Heart right ventricle (tissue), 16 donors: ENCODE measurements around the gene RIN1. TPM values are rescaled to one million over a fixed set of nuclear protein-coding genes. Genes with fewer than 3 reads are reported as not detected.
"Not testable (repeated sequence)": the region's sequence is repeated elsewhere in the genome, so short reads cannot be mapped to it uniquely, and the experiment has no call there.

Source experiments
- ATAC-seq, 8 donors: fragments of 200-7000 bp; cut with Tn5 transposase; one replicate each; pipeline ENCODE4 v1.9.1; 2020; ENCODE audit warnings: mild to moderate bottlenecking in 8 of 8, moderate library complexity in 8 of 8, moderate number of reproducible peaks in 1 of 8
- DNase-seq, 2 donors: peaks; one replicate each; pipeline ENCODE4 v3.0.0-alpha.2; 2020
- H3K27ac ChIP-seq, 10 donors: fragments of 200-600 bp; sonication (generic) in 2 of 10; one replicate each; pipeline versions ENCODE4 v1.5.0 to v1.8.0; 2020 to 2022; ENCODE audit warnings: mild to moderate bottlenecking in 3 of 10
- H3K27me3 ChIP-seq, 7 donors: fragments of 200-600 bp; one replicate each; pipeline ENCODE4 v1.8.0; 2021 to 2022; ENCODE audit warnings: mild to moderate bottlenecking in 2 of 7
- H3K36me3 ChIP-seq, 9 donors: fragments of 200-600 bp; sonication (generic) in 1 of 9; one replicate each; pipeline versions ENCODE4 v1.5.0 to v1.8.0; 2020 to 2022; ENCODE audit warnings: mild to moderate bottlenecking in 2 of 9
- H3K4me1 ChIP-seq, 9 donors: fragments of 200-600 bp; sonication (generic) in 1 of 9; one replicate each; pipeline versions ENCODE4 v1.5.0 to v1.8.0; 2020 to 2022; ENCODE audit warnings: mild to moderate bottlenecking in 4 of 9
- H3K4me3 ChIP-seq, 10 donors: fragments of 200-600 bp; sonication (generic) in 2 of 10; one replicate each; pipeline versions ENCODE4 v1.5.0 to v1.8.0; 2020 to 2022; ENCODE audit warnings: mild to moderate bottlenecking in 7 of 10, moderate library complexity in 2 of 10
- H3K9me3 ChIP-seq, 11 donors: fragments of 200-600 bp in 10 of 11; sonication (generic) in 2 of 11; one replicate each; pipeline versions ENCODE4 v1.5.0 to v1.8.0; 2013 to 2022; ENCODE audit warnings: mild to moderate bottlenecking in 2 of 11, control low read depth in 1 of 11, moderate library complexity in 1 of 11
- WGBS, 2 donors: extraction: QIAGEN DNeasy Blood & Tissue Kit; methylation state at CpG; one replicate each; pipeline ENCODE4 v1.1.7; 2013; ENCODE audit warnings: inconsistent platforms in 1 of 2; 5-methylcytosine and 5-hydroxymethylcytosine counted together
- intact Hi-C, 10 donors: fragments of 100-400 bp; cut with DNase I; formaldehyde crosslinking; loops; one replicate each; pipeline versions ENCODE4 v1.11.1 to v1.14.2; 2022
- long read RNA-seq, 3 donors: library from polyadenylated mRNA; unstranded; transcript quantifications; one replicate each; pipeline ENCODE4 v2.0.0, GENCODE V29; 2020 to 2021
- polyA plus RNA-seq, 2 donors: library from polyadenylated mRNA; stranded (reverse); fragments of 200-250 nt; gene quantifications; one replicate each; pipeline ENCODE4 v1.2.3, GENCODE V29; 2013
- total RNA-seq, 10 donors: library from RNA; stranded (reverse); fragmentation: NEBNext Ultra II Directional in 3 of 10; extraction: Animal tissue kit (Norgen Biotek cat#: 25700) in 3 of 10; gene quantifications; one replicate each; pipeline versions ENCODE4 v1.2.1 to v1.2.4, GENCODE V29; 2021 to 2023
- TF ChIP-seq, protein P1 (sequence below), 9 donors: fragments of 200-600 bp; sonication (generic) in 2 of 9; IDR thresholded peaks; one replicate each; pipeline versions ENCODE4 v1.5.0 to v1.8.0; 2021 to 2022; ENCODE audit warnings: antibody characterized with exemption in 9 of 9, mild to moderate bottlenecking in 5 of 9, moderate library complexity in 1 of 9
- donor health status: Arrhythmogenic right ventricular cardiomyopathy.
- donor health status: ischemic (EF 13 %, LVEDD 7.1; RV severe dilation, severe dysfunction).
- donor health status: healthy with polysubstance abuse.
- donor health status: DM: no; HTN: yes; CAD: no.
- donor health status: DM: no; HTN: no; CAD: no.
- donor health status: ischemic (EF 25% LVEDD 6.9; RV normal size, moderate dysfunction).
- donor health status: ischemic (EF 25% LVEDD 5.7; RV mildly dilated, moderate dysfunction).
- donor health status: healthy.
- donor health status: DM: yes; HTN: yes; CAD: no.
- donor health status: Ischemic cardiomyopathy.
- donor health status: ischemic (EF 35%, LVEDD 5.7; RV mildly dilated, moderate dysfunction).
- donor health status: nonischemic (EF 11% LVEDD 7.7; RV severe dilation, severe dysfunction).
- donor health status: DM: yes; HTN: yes; CAD: no.
- donor health status: PGD.
- donor health status: ischemic (EF 29% LVEDD 5.4; RV normal size, mild dysfunction).
- donor health status: nonischemic (EF 23%, LVEDD 6.1; RV moderate dilation, normal function).

RIN1 gene, protein sequence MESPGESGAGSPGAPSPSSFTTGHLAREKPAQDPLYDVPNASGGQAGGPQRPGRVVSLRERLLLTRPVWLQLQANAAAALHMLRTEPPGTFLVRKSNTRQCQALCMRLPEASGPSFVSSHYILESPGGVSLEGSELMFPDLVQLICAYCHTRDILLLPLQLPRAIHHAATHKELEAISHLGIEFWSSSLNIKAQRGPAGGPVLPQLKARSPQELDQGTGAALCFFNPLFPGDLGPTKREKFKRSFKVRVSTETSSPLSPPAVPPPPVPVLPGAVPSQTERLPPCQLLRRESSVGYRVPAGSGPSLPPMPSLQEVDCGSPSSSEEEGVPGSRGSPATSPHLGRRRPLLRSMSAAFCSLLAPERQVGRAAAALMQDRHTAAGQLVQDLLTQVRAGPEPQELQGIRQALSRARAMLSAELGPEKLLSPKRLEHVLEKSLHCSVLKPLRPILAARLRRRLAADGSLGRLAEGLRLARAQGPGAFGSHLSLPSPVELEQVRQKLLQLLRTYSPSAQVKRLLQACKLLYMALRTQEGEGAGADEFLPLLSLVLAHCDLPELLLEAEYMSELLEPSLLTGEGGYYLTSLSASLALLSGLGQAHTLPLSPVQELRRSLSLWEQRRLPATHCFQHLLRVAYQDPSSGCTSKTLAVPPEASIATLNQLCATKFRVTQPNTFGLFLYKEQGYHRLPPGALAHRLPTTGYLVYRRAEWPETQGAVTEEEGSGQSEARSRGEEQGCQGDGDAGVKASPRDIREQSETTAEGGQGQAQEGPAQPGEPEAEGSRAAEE
- total RNA-seq (1 to 10 TPM in 8 of 10 donors, under 1 TPM in 2; 0.81 to 5.3 (median 1.6) TPM), polyA plus RNA-seq (10 to 100 TPM in 1 of 2 donors, 1 to 10 TPM in 1; 3.9 to 10.8 TPM)
- long read RNA-seq, donor 1, partial matches to known transcripts = 1 of 1 reads
- long read RNA-seq, donor 1, other reads (novel, unspliced or antisense) = 0 of 1 reads
- long read RNA-seq, donor 2, partial matches to known transcripts = 3 of 4 reads
- long read RNA-seq, donor 2, other reads (novel, unspliced or antisense) = 0 of 4 reads
- long read RNA-seq, donor 3, partial matches to known transcripts = 3 of 6 reads
- long read RNA-seq, donor 3, other reads (novel, unspliced or antisense) = 2 of 6 reads

DNA sequence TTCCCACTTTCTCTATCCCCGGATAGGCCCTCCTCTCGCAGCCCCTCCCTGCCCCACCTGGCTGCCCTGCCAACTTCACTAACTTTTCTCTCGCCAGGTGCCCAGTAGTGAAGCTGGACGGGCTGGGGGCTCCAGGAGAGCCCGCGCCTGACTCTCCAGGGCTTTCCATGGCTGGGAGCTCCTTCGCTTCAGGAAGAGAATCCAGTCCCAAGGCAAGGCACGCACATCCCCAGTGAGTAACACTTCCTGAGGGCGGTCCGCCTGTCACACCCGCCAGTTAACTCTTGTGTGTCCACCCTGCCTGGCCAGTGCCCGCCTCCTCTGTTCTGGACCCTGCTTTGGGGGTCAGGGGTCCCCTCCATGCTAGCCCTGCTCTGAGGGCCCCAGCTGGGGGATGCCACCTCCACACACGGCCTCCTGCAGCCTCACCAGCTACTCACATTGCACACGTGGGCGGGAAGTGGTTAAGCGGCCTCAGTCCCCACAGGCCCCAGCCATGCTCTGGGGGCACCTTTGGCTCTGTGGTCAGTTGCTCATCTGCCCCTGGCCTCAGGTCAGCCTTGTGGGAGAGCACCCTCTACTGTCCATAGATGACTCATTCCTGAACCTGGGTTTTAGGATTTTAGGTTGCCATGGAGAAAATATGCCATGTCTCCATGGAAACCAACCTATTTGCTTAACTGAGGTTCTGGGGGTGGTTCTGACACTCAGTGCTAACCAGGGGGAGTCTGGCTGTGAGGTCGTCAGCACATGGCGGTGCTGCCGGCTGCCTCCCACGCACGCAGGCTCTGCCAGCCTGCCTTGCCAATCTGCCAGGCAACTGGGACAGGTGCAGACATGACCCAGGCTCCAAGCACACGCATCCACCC is at the start of gene RIN1:
Gene RIN1, minus strand, starts transcription at position 201 of the 869 bp plus-strand sequence. Its CDS starts 32 bp downstream, at position 169.
- DNase-seq (peak; percentile 57 to 66), ATAC-seq (peak; percentile 61 to 93 (median 80))
- Histone ChIP-seq H3K4me3 (peak within 1 kb of the TSS; percentile 48 to 72 (median 66)), H3K27me3 (no peaks in the 10 kb centered on the region), H3K4me1 (peaks cover 14 to 31% (median 24%) of the 10 kb centered on the region in 9 donors), H3K27ac (peak within 1 kb of the TSS in 9 of 10 donors; percentile 71 to 88 (median 82)), H3K9me3 (no peaks in the 10 kb centered on the region), H3K36me3 (peaks cover 2 to 76% (median 27%) of the 10 kb centered on the region in 9 donors)
- TF ChIP-seq, protein P1, sequence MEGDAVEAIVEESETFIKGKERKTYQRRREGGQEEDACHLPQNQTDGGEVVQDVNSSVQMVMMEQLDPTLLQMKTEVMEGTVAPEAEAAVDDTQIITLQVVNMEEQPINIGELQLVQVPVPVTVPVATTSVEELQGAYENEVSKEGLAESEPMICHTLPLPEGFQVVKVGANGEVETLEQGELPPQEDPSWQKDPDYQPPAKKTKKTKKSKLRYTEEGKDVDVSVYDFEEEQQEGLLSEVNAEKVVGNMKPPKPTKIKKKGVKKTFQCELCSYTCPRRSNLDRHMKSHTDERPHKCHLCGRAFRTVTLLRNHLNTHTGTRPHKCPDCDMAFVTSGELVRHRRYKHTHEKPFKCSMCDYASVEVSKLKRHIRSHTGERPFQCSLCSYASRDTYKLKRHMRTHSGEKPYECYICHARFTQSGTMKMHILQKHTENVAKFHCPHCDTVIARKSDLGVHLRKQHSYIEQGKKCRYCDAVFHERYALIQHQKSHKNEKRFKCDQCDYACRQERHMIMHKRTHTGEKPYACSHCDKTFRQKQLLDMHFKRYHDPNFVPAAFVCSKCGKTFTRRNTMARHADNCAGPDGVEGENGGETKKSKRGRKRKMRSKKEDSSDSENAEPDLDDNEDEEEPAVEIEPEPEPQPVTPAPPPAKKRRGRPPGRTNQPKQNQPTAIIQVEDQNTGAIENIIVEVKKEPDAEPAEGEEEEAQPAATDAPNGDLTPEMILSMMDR (IDR thresholded peaks at IDR 0.05) = peak in 7 of 9 donors; percentile 32 to 62 (median 54)
- intact Hi-C loops = no loop called here
- WGBS, 2 donors = 13 to 23% methylated on average over 22 of the region's 22 CpGs

DNA sequence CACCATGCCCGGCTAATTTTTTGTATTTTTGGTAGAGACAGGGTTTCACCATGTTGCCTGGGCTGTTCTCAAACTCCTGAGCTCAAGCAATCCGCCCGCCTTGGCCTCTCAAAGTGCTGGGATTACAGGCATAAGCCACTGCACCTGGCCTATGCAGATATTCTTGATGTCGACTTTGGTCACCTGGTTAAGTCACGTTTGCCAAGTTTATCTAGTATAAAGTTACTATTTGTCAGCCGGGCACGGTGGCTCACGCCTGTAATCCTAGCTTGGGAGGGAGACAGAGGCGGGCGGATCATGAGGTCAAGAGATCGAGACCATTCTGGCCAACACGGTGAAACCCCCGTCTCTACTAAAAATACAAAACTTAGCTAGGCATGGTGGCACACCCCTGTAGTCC is 48.1 kb upstream of the RIN1 start:
- not testable (repeated sequence) for H3K27ac ChIP-seq, H3K4me3 ChIP-seq, H3K36me3 ChIP-seq, ATAC-seq, H3K9me3 ChIP-seq, H3K27me3 ChIP-seq, DNase-seq
- intact Hi-C loops = loop anchor here in 2 of 10 donors (10.0 kb wide), 2 partner anchors 70 to 80 kb away; partner anchors contain the start of gene CD248 (in 1 of the 2)
- 85 to 87% methylated on average over 13 of the region's 13 CpGs for WGBS, 2 donors
- peaks cover 0 to 14% (median 8%) of the 10 kb centered on the region in 9 donors for H3K4me1 ChIP-seq

DNA sequence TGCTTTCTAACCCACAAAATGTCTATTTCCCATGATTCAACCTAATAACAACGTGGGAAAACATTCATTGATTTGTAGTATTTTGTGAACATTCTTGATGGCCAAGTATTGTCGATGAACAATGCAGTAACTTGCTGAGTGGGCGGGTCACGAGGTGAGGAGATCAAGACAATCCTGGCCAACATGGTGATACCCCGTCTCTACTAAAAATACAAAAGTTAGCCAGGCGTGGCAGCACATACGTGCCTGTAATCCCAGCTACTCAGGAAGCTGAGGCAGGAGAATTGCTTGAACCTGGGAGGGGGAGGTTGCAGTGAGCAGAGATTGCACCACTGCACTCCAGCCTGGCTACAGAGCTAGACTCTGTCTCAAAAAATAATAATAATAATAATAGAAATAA is 44.0 kb upstream of the RIN1 start:
- not testable (repeated sequence) for H3K27me3 ChIP-seq, H3K4me3 ChIP-seq, H3K9me3 ChIP-seq, H3K4me1 ChIP-seq, H3K36me3 ChIP-seq, DNase-seq, H3K27ac ChIP-seq, ATAC-seq
- intact Hi-C loops = loop anchor here in 2 of 10 donors (10.0 kb wide), 2 partner anchors 65 to 75 kb away; partner anchors contain the start of gene CD248 (in 1 of the 2)
- 20 to 22% methylated on average over 7 of the region's 7 CpGs for WGBS, 2 donors

DNA sequence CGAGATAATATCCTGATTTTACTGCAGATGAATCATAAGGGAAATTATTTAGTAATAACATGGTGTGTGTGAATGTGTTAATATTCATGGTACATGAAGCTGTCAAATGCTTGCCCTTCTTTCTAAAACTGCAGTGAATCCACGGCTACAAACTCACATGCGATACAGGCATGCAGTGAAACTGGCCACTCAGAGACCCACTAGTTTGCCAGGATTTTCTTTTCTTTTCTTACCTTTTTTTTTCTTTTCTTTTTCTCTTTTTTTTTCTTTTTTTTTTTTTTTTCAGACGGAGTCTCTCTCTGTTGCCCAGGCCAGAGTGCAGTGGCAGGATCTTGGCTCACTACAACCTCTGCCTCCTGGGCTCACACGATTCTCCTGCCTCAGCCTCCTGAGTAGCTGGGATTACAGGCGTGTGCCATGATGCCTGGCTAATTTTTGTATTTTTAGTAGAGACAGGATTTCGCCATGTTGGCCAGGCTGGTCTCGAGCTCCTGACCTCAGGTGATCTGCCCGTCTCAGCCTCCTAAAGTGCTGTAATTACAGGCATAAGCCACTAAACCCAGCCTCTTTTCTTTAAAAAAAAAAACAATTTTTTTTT is 37.6 kb upstream of the RIN1 start:
- not testable (repeated sequence) for DNase-seq, H3K9me3 ChIP-seq, ATAC-seq, H3K4me3 ChIP-seq, H3K36me3 ChIP-seq
- WGBS, 2 donors = 59 to 72% methylated on average over 9 of the region's 9 CpGs
- intact Hi-C loops = loop anchor here in 1 of 10 donors (1.0 kb wide), 1 partner anchor 61 kb away; no protein-coding TSS in a partner anchor
- Histone ChIP-seq H3K27ac (peak overlapping the region in 9 of 10 donors; percentile 10 to 90 (median 85)), H3K4me1 (peaks cover 2 to 45% (median 20%) of the 10 kb centered on the region in 9 donors), H3K27me3 (peaks cover 0 to 39% (median 15%) of the 10 kb centered on the region in 7 donors)
